GM19468 (cell line): ENCODE measurements around the gene PLXNB2.

ENCODE experiments used
- ATAC-seq: cut with Tn5 transposase; IDR thresholded peaks from one replicate; pipeline ENCODE4 v1.9.1; 2021; ENCODE audit warnings: mild to moderate bottlenecking, moderate library complexity, moderate number of reproducible peaks; ENCODE audit not compliant: unreplicated experiment; ENCODE audit errors: extremely low read depth

The PLXNB2 gene

DNA sequence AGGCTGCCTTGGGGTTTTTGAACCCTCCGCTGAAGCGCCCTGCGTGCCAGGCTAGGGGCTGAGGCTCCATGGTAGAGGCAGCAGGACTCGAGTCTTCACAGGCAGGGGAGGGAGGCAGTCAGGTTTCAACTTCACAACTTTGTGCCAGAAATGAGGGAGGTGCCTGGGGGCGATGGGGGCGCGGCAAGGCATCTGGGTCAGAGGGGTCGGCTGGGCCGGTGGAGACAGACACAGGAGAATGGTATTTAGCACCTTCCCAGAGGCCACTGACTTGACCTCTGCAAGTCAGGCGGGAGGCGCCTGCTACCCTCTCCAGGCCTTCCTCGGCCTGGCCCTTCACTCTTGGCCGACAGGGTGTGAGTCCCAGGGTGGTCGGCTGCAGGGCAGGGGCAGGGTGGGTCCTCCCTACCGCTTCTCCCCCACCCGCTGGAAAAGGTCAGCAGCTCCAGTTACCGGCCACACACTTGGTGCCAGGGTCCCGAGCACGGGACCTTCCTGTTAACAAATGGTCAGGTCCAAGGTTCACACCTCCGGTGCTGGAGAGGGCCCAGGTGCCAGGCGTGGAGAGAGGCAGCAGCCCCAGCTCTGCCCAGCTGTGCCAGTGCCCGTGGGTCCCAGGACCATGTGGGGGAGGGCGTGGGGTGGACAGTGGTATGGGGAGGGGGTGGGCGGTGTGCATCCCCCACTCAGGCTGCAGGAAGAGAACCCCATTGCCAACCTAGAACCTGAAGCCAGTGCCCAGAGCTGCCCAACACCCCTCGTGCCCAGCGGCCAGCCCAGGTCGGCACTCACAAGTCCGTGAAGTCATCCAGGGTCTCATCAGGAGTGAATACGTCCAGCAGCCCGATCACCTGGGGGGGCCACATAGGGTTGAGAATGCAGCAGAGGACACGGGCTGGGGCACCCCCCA is 49.7 kb downstream of the PLXNB2 start:
- no peak for ATAC-seq

DNA sequence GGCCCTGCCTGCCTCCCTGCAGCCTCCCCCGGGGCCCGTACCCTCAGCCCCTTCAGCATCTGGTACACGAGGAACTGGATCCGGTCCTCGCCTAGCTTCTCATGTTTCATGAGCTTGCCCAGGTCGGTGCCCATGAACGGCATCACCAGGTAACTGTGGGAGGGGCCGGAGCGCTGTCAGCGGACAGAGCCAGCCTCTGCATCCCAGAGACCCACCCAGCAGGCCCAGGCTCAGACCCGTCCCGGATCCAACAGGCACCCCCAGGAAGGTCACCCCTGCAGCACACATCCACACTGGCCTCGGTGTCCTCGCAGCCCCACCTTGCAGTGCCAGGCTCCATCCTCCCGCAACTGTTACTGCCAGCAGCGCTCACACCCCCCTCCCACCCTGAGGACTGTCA is 50.4 kb downstream of the PLXNB2 start:
- no peak for ATAC-seq

DNA sequence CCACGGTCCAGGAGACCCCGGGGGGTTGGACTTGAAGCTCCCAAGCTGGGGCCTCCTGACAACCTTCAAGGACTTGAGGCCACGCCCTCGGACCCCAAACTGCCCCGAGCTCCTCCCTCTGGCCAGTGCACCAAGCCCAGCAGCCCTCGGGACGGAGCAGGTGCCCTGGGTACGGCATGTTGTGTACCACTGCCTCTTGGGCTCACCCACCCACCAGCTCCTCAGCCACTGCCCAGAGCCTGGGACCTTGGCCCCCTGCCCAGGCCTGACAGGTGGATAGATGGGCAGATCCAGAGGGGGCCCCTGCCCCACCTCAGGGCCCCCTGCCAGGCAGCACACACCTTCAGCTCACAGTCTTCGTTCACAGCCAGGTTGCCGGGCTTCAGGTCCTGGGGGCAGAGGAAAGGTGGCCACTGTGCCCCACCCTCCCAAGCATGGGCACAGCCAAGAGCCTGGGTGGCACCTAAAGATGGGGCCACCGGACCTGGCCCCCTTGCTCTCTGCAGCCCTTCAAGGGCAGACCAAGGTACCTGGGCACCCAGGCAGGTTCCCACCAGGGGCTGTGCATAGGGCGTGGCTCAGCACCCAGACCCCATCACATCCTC is 51.1 kb downstream of the PLXNB2 start:
- ATAC-seq = no peak

DNA sequence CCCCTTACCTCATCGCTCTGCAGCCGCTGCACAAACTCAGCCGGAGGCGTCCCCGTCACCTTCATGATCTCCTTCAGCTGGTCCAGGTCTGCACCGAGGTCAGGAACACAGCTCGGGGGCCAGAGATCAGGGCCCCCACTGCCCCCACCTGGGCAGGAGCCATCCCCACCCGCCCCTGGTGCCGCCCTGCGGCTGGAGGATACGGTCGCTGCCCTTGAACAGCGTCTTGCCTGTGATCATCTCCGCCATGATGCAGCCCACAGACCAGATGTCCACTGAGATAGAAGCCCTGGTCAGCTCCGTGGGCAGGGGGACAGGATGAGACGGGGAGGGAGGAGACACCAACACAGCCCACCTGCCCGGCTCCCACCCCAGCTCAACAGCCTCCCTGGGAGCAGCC is 51.8 kb downstream of the PLXNB2 start:
- no peak for ATAC-seq

DNA sequence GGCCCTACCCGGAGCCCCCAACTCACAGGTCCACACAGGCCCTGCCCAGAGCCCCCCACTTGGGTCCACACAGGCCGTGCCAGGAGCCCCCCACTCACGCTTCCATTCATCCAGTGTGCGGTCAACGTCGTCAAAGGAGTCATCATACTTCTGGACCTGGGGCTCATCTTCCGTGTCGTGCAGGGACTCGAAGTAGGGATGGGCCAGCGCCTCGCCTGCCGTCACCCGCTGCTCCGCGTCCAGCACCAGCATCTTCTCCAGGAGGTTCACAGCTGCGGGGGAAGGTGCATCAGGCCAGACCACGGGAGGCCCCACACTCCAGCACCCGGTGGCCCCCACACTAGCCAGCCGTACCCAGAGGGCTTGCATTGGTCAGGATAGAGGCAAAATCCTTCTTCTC is 52.3 kb downstream of the PLXNB2 start:
- no peak for ATAC-seq

DNA sequence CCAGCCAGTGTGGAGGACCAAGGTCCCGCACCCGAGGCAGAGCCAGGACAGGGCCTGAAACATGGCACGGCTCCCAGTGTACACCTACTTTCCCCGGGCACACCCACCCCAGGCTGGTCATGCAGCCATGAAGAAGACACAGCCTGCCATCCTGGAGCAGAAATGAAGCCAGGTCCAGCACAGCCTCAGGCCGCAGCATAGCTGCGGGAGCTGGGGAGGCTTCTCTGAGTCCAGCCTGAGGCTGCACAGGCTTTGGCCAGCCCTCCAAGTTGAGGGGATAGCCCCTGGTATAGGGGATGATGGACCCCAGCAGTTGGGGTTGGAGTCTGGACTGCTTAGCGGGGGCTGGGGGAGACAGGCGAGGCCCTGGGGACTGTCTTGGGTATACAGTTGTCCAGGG is 53.5 kb downstream of the PLXNB2 start:
- no peak for ATAC-seq

DNA sequence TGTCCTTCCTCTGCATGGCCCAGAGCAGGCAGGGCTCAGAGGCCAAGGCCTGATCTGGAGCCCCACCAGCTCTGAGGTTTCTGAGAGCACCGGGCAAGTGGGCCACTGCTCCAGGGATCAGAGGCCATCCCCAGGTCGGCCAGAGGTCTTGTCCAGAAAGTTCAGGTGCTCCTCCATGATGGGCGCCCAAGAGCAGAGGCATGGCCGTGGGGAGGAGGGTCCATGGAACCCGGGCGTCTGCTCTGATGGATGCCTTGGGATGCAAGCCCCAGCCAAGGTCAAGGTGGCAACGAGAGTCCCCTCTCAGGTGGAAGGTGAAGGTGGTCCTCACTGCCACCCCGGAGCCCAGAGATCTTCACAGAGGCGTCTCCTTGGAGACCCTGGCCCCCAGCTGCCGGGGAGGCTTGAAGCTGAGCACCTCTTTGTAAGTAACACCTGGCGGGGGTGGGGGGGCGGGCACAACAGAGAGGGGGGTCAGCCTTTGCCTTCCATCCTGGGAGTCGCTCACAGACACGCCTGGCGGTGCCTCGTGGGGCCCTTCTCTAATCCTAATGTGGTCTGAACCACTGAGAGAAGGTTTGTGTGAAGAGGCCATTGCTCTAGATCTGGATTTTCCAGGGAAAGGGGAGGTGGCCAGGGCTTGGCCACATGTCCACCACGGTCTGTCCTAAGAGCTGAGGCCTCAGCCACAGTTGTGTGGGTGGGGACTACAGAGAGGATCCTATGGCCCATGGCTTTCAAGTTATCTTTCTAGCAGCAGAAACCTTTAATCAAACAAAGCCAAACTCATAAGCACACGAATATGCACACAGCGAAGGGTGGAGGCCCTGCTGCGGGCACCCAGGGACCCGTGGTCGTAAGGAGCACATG is 54.2 kb downstream of the PLXNB2 start:
- no peak for ATAC-seq

DNA sequence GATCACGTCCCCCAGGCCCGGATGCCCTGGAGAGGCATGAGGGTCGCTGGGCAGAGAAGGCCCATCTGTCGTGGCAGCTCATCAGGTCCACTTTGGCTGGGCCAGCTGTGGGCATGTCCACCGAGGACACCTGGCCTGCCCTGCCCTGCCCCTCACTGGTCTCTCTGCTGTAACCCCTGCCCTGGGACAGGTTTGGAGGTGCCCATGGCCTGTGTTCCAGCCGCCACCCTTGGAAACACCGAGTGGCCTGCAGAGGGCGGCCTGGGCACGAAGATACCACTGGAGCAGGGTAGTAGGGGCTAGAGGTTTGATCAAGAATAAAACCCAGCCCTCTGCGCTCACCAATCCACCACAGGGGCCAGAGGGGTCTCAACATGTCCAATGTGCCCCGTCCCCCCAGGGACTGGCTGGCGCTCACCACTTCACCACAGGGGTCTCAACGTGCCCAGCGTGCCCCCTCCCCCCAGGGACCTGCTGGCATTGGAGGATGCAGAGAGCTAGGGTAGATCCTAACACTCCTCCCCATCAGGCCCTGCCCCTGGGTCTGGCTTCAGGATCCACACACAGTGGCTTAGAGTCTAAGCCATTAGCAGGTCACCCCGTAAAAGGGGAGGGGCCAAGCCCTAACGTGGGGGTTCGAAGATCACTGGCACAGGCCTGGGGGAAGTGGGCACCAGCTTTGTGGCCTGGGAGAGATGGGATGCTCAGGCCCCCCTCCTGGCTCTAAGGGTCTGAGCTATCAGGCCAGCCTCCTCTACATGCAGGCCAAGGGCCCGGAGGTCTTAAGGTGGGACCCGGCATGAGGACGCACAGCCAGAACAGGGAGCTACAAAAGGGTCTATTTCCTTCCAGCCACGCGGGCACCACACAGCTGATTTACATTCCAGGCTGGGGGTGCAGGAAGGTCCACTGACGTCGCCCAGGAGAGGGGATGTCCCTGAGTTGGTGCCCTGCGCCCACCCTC is 55.1 kb downstream of the PLXNB2 start:
- ATAC-seq = no peak

DNA sequence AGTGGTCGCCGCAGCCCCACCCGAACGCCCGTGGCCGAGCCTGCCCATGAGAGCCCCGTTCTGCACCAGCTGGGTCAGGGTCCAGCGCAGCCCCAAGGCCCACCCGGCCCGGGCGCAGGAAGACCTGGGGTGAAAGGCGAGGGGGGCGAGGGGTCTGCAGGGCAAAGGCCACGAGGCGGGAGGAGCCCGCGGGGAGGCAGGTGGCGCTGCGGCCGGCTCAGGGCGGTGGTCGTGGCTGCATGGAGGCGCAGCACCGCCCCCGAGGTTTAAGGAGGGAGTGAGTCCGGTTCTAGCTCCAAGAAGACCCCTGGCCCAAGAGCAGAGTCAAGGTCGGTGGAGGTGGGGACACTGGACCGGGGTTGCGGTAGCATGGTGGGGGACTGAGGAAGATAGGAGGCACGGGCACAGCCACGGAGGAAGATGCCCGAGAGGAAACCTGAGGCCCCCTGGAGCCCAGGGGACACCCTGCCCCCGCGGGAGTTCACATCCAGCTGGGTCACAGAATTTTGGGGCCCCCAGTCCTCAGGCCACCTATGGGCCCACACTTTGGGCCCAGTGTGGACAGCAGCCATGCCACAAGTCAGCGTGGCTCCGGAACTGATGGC is 55.9 kb downstream of the PLXNB2 start:
- no peak for ATAC-seq

DNA sequence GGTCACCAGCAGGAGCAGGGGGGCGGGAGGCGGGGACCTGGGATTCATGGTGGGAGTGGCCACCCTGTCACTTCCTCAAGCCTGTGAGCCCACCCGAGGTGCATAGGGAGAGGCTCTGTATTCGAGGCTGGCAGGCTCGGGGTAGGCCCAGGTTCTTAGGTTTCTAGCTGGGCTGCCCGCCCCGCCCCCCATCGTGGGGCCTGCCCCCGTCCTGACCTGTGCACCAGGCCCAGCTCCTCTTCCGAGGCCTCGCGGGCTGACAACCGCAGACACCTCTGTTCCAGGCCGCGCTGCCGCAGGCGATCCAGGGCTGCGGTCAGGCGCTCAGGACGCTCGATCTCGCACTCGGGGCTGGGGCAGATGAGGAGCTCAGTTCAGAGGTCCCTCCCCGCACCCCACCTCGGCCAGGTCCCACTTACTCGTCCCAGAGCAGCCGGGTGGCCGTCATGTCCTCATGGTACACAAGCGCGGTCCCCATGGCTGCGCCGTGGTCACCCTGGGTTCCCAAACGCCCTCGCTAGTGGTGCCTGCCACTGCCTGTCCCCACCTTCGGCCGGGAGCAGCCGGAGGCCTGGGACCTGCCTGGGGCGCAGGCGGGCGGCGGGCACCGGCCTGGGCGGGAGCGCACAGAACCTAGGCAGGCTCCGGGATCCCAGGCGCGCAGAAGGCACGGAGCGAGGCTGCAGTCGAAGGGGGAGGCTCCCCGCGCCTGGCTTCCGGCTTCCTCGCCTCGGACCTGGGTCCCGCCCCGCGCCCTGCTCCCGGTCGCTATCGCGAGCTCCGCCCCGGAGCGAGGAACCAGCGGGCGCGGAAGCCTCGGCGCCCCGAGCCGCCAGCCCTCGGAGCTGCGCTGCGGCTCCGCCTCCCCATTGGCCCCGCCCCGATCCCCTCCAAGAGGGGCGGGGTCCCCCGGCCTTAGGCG is 56.6 kb downstream of the PLXNB2 start, which contains the start of gene HDAC10:
HDAC10 (minus strand) TSS at position 711 of the 922 bp plus-strand sequence; CDS start at position 478, 233 bp downstream.
- ATAC-seq = peak; percentile 64

DNA sequence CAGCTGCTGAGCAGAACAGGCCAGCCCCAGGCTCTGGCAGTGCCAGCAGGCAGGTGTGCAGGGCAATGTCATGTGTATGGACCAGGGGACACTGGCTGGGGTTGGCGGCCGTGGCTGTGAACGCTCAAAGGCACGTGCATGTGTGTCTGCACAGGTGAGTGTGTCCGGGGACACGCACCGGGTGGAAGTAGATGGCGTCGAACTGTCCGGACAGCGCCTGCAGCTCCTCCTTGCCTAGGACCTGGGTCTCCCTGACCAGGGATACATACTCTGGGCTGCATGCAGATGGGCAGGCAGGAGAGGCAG is 57.2 kb downstream of the PLXNB2 start:
- no peak for ATAC-seq

DNA sequence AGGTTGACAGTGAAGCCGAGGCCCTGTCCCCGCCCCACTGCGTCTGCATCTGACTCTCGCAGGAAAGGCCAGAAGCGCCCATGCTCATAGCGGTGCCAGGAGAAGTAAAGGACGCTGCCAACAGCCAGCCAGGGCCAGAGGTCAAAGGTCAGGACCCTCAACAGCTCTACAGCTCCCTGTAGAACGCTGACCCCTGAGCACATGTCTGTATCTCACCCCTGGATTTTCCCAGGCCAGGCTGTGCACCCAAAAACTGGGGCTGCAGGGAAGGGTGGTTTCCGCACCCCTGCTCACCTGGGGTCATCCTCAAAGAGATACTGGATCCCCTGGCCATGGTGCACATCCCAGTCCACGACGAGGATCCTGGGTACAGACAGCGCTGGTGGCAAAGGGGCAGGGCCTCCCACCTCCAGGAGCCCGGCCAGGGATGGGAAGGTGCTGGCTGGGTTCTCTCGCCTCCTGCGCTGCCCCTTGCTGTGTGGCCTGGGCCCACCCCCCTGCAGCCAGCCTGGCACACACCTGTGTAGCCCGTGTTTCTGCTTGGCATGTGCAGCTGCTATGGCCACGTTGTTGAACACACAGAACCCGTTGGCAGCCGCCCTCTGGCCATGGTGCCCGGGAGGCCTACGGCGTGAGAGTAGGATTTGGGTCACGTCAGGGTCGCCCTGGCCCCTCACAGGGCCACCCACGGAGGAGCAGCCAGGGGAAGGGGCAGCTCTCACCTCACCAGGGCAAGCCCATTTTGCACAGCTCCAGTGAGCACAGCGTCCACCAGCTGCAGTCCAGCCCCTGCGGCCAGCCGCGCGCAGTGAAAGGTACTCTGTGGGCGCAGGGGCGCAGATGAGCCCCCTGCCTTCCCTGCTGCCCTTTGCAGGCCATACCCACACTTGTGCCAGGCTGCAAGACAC is 57.9 kb downstream of the PLXNB2 start:
- ATAC-seq = no peak

DNA sequence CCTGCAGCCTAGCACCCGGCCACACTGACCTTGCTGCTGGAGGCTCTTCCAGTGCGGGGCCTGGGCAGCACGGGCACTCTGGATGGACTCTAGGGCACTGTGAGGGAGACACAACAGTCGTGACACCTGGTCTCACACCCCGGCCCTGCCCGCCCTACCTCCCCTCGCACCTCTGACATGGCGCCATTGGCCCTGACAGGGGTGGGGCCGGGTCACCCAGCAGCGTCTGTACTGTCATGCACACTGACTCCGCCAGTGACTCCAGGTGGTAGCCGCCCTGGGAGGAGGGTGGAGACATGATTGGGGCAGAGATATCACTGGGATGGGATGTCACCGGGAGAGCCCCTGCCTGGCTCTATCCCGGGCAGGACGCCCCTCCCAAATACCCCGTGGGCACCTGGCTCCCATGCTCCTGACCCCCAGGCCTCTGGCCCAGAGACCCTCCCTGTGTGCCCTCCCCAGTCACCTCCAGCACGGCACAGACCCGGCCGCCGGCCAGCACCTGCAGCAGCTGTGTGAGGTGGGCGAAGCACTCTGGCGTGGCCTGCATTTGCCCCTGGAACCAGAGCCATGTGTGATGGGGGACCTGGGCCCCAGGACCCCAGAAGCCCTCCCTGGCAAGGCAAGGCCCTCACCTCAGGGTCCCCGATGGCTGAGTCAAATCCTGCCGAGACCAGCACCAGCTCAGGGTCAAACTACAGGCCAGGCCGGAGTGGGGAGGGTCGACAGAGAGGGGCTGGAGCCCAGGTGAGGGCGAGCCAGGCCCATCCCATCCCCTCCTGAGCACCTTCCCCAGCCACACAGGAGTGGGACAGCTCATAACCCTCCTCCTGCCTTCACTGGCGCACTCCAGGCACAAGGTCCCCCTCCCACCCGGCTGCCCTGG is 59.0 kb downstream of the PLXNB2 start:
- no peak for ATAC-seq

DNA sequence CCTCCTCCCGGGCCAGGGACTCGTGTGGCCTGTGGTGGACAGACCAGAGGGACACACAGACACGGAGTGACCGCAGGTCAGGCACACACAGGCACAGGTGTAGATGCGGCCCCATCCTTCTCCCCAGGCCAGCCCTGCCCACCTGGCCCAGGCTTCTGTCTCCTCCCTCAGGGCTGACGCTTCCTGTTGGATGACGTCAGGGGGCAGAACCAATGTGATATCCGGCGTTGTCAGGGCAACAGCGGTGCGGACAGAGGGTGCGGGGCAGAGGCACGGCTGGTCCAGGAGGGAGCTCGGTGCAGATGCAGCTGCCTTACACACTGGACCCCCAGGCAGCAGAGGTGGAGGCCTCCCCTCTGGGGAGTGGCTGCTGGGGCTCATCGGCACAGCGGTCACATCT is 59.7 kb downstream of the PLXNB2 start:
- ATAC-seq = no peak

DNA sequence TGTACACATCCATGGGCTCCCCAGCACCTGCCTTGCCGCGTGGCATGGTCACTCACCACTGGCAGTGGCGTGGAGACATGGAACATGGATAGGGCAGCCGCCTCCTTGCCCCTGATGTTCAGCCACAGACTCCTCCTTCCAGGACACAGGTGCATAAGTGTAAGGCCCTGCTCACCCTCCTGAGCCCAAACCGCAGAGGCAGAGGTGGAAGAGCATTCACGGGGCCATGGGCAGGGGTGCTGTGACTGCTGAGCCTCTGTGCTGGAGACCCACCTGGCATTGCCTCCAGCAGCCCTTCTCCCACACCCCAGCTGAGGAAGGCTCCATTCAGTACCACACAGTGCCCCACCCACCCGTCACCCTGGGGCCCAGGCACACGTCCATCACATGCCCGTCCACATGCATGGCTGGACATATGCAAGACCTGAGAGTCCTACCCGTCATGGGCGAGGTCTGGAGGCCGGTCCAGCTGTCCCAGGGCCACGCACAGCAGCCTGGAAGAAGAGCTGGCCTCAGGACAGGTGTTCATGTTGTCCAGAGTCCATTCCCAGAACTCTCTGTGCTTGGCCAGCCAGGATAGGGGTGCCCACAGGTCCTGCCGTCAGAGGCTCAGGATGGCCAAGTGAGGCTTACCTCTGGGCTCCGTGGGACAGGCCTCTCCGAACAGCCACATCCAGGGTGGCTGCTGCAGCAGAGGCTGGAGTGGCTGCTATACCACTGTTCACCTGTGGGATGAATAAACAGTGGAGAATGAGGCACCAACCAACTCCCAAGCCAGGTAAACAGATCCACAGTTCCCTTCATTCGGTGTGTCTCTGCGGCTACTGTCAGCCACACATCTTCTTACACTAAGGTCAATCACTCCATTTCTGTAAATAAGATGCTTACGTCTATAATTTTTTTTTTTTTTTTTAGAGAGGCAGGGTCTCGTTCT is 60.9 kb downstream of the PLXNB2 start:
- ATAC-seq = no peak
